Thyroid gland (tissue), 4 donors: ENCODE data around the gene USP37.

Experiments used
- CTCF ChIP-seq, 6 experiments: fragments of 200-600 bp in 3 of 6; fragments of 450-650 bp in 3 of 6; sonication (generic) in 3 of 6; IDR thresholded peaks; one replicate each; pipeline ENCODE4 v1.5.1; 2016 to 2019; ENCODE audit warnings: antibody characterized with exemption in 6 of 6, mild to moderate bottlenecking in 2 of 6, inconsistent platforms in 1 of 6, moderate library complexity in 1 of 6
- POLR2A ChIP-seq, 2 donors: fragments of 450-650 bp; IDR thresholded peaks; one replicate each; pipeline ENCODE4 v1.6.1; 2017; ENCODE audit warnings: antibody characterized with exemption in 2 of 2, mild to moderate bottlenecking in 2 of 2, moderate library complexity in 1 of 2

GRCh38 chr2:218476676-218477075, 91.5 kb downstream of the USP37 start:
- no peak for TF ChIP-seq CTCF (IDR thresholded peaks at IDR 0.05)
- no peak for TF ChIP-seq POLR2A (IDR thresholded peaks at IDR 0.05)
